ENCODE results near the gene ZNF519.
"Not testable (repeated sequence)": the region's sequence is repeated elsewhere in the genome, so short reads cannot be mapped to it uniquely, and the experiment has no call there.

Gene ZNF519

GRCh38 chr18:14146771-14147170, 14.5 kb upstream of the ZNF519 start:
- DNase-seq = not testable (repeated sequence)

- not testable (repeated sequence) for DNase-seq
Observed at GRCh38 chr18:14145581-14146338, 13.5 kb upstream of the ZNF519 start.

GRCh38 chr18:14145021-14145420, 12.8 kb upstream of the ZNF519 start:
- DNase-seq = not testable (repeated sequence)

- no peak for DNase-seq
Observed at GRCh38 chr18:14144628-14144895, 12.3 kb upstream of the ZNF519 start.

- not testable (repeated sequence) for DNase-seq
Observed at GRCh38 chr18:14143871-14144627, 11.8 kb upstream of the ZNF519 start.

- DNase-seq = not testable (repeated sequence)
Observed at GRCh38 chr18:14143396-14143795, 11.2 kb upstream of the ZNF519 start.

- DNase-seq = not testable (repeated sequence)
Observed at GRCh38 chr18:14142177-14142576, 9.9 kb upstream of the ZNF519 start.

- DNase-seq = not testable (repeated sequence)
Observed at GRCh38 chr18:14139583-14139982, 7.3 kb upstream of the ZNF519 start.

GRCh38 chr18:14137971-14138370, 5.7 kb upstream of the ZNF519 start:
- DNase-seq = not testable (repeated sequence)

- DNase-seq = not testable (repeated sequence)
Observed at GRCh38 chr18:14131696-14132270, 452 bp downstream of the ZNF519 start.

GRCh38 chr18:14130804-14131203, 1.4 kb downstream of the ZNF519 start:
- DNase-seq = not testable (repeated sequence)

- DNase-seq = no peak
Observed at GRCh38 chr18:14124689-14125088, 7.5 kb downstream of the ZNF519 start.

GRCh38 chr18:14122097-14122496, 10.1 kb downstream of the ZNF519 start:
- DNase-seq = no peak

GRCh38 chr18:14120926-14121325, 11.3 kb downstream of the ZNF519 start:
- no peak for DNase-seq

GRCh38 chr18:14117606-14118005, 14.6 kb downstream of the ZNF519 start:
- no peak for DNase-seq

- no peak for DNase-seq
Observed at GRCh38 chr18:14106906-14107305, 25.3 kb downstream of the ZNF519 start.

GRCh38 chr18:14104906-14105748, 27.1 kb downstream of the ZNF519 start:
- no peak for DNase-seq

GRCh38 chr18:14104201-14104600, 28.0 kb downstream of the ZNF519 start:
- no peak for DNase-seq

GRCh38 chr18:14100503-14101286, 31.5 kb downstream of the ZNF519 start:
- no peak for DNase-seq

GRCh38 chr18:14098428-14098827, 33.8 kb downstream of the ZNF519 start:
- DNase-seq = no peak

- no peak for DNase-seq
Observed at GRCh38 chr18:14097761-14098160, 34.5 kb downstream of the ZNF519 start.

- DNase-seq = no peak
Observed at GRCh38 chr18:14093307-14093915, 38.8 kb downstream of the ZNF519 start.

Data from stimulated activated CD4-positive, alpha-beta T cell treated with anti-CD3 and anti-CD28 coated beads, Interleukin-1b, Interleukin-23, amount 100 ng/mL, for 48 hours (primary cell).